Breast epithelium (tissue), 3 donors: ENCODE measurements around the gene SAYSD1.

Experiments used
- CTCF ChIP-seq, 3 donors: fragments of 450-650 bp; IDR thresholded peaks; one replicate each; pipeline ENCODE4 v1.5.1; 2016 to 2017; ENCODE audit warnings: antibody characterized with exemption in 3 of 3, mild to moderate bottlenecking in 3 of 3, moderate library complexity in 3 of 3
- POLR2A ChIP-seq: fragments of 450-650 bp; IDR thresholded peaks from one replicate; pipeline ENCODE4 v1.6.1; 2016; ENCODE audit warnings: antibody characterized with exemption, mild to moderate bottlenecking, moderate library complexity
- POLR2AphosphoS5 ChIP-seq, 3 donors: sonication (generic); formaldehyde crosslinking; IDR thresholded peaks; one replicate each; pipeline ENCODE4 v1.6.1; 2017; ENCODE audit warnings: antibody characterized with exemption in 3 of 3

GRCh38 chr6:39137245-39137644 lies 22.3 kb upstream of the SAYSD1 start:
- TF ChIP-seq CTCF (IDR thresholded peaks at IDR 0.05), result no peak
- TF ChIP-seq POLR2A, result no peak
- no peak for TF ChIP-seq POLR2AphosphoS5 (IDR thresholded peaks at IDR 0.05)
